Adrenal gland (tissue), 12 donors: ENCODE data around the gene DGLUCY. TPM values are rescaled to one million over a fixed set of nuclear protein-coding genes. Genes with fewer than 3 reads are reported as not detected.

ENCODE experiments used
- DNase-seq, 7 donors: peaks; one replicate each; pipeline ENCODE4 v3.0.0-alpha.2; 2019 to 2020
- H3K27ac ChIP-seq, 5 donors: fragments of 200-600 bp; sonication (generic) in 4 of 5; 1 replicate in 3 of 5; 2 replicates in 2 of 5; pipeline versions ENCODE4 v1.5.1 to v1.8.0; 2016 to 2020; ENCODE audit warnings: mild to moderate bottlenecking in 1 of 5
- H3K27me3 ChIP-seq: fragments of 200-600 bp; 2 replicates; pipeline ENCODE4 v1.8.0; 2021
- H3K36me3 ChIP-seq, 2 donors: fragments of 200-600 bp; replicated peaks in 1 of 2; 1 replicate in 1 of 2; 2 replicates in 1 of 2; pipeline versions ENCODE4 v1.5.1 to v1.8.0; 2018 to 2022
- H3K4me1 ChIP-seq, 2 donors: fragments of 200-600 bp; replicated peaks in 1 of 2; 1 replicate in 1 of 2; 2 replicates in 1 of 2; pipeline versions ENCODE4 v1.5.1 to v1.8.0; 2018 to 2021
- H3K4me3 ChIP-seq, 4 donors: fragments of 200-600 bp; sonication (generic) in 3 of 4; one replicate each; pipeline ENCODE4 v1.5.1; 2016 to 2018
- H3K9me3 ChIP-seq, 3 donors: fragments of 200-600 bp; sonication (generic) in 1 of 3; replicated peaks in 1 of 3; 1 replicate in 2 of 3; 2 replicates in 1 of 3; pipeline versions ENCODE4 v1.5.1 to v1.8.0; 2016 to 2021
- POLR2A ChIP-seq, 2 donors: fragments of 450-650 bp; IDR thresholded peaks; one replicate each; pipeline ENCODE4 v1.6.1; 2017; ENCODE audit warnings: antibody characterized with exemption in 2 of 2, mild to moderate bottlenecking in 2 of 2, moderate library complexity in 1 of 2
- WGBS, 4 donors: extraction: QIAGEN DNeasy Blood & Tissue Kit in 2 of 4; methylation state at CpG; one replicate each; pipeline versions ENCODE4 v1.1.5 to v1.1.7; 2013 to 2017; 5-methylcytosine and 5-hydroxymethylcytosine counted together
- intact Hi-C, 2 donors: fragments of 100-400 bp; cut with DNase I; formaldehyde crosslinking; loops; one replicate each; pipeline versions ENCODE4 v1.14.1 to v1.15.0; 2022 to 2023
- polyA plus RNA-seq, 3 donors: library from polyadenylated mRNA; stranded (reverse); fragments of 200-250 nt in 2 of 3; fragments of 350-450 nt in 1 of 3; fragmentation: Illumina TruSeq in 1 of 3; extraction: RNeasy Lipid Tissue Mini Kit (QIAGEN cat#74804) in 1 of 3; gene quantifications; one replicate each; pipeline ENCODE4 v1.2.3, GENCODE V29; 2013 to 2014
- total RNA-seq, 9 donors: library from RNA; depleted of rRNA in 4 of 9; stranded (reverse); fragments of >200 nt in 4 of 9; fragments of 120-200 nt in 1 of 9; fragmentation: NEBNext Ultra II Directional in 1 of 9; extraction: Animal tissue kit (Norgen Biotek cat#: 25700) in 1 of 9; gene quantifications; one replicate each; pipeline versions ENCODE4 v1.1.0 to v1.2.4, GENCODE V29; 2013 to 2023
- TF ChIP-seq, protein P1 (sequence below), 6 experiments: fragments of 450-650 bp in 4 of 6; fragments of 200-600 bp in 2 of 6; sonication (generic) in 1 of 6; IDR thresholded peaks; 1 replicate in 5 of 6; 2 replicates in 1 of 6; pipeline versions ENCODE4 v1.5.1 to v1.8.0; 2016 to 2021; ENCODE audit warnings: antibody characterized with exemption in 6 of 6, mild to moderate bottlenecking in 2 of 6, moderate library complexity in 1 of 6
- donor health status: healthy with polysubstance abuse.
- donor health status: Bipolar disorder and iron deficiency.
- donor health status: DM: yes; HTN: yes; CAD: no.
- donor health status: DM: no; HTN: no; CAD: no.
- donor health status: DM: no; HTN: no; CAD: no.
- donor health status: DM: yes; HTN: yes; CAD: no.

The DGLUCY gene
- total and polyA plus RNA-seq, 12 donors: 48.9 to 93.4 (median 70.9) TPM

DNA sequence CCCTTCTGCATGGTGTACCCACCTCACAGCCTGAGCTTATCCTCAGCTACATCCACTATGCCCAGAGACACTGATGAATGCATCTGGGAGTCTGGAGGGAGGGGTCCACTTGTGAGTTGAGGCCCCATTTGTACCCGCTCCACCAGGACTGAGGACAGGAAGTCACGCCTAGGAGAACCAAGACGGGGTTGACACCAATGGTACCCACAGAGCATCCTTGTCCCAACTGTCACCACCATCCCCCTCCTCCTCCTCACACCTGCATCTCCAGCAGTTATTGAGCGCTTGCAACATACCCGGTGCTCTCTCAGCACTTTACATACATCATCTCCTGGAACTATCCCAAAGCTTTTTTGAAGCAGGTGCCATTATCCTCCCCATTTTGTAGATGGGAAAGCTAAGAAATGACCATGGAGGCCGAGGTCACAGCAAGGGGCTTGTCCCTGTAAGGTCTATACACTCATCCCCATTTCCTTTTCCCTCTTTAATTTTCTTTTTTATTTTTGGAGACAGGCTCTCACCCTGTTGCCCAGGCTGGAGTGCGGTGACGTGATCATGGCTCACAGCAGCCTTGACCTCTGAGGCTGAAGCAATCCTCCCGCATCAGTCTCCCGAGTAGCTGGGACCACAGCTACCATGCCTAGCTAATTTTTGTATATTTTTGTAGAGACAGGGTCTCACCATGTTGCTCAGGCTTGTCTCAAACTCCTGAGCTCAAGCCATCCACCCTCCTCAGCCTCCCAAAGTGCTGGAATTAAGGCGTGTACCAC, 31.7 kb downstream of the DGLUCY start:
- TF ChIP-seq POLR2A (IDR thresholded peaks at IDR 0.05): no peak
- TF ChIP-seq, protein P1, sequence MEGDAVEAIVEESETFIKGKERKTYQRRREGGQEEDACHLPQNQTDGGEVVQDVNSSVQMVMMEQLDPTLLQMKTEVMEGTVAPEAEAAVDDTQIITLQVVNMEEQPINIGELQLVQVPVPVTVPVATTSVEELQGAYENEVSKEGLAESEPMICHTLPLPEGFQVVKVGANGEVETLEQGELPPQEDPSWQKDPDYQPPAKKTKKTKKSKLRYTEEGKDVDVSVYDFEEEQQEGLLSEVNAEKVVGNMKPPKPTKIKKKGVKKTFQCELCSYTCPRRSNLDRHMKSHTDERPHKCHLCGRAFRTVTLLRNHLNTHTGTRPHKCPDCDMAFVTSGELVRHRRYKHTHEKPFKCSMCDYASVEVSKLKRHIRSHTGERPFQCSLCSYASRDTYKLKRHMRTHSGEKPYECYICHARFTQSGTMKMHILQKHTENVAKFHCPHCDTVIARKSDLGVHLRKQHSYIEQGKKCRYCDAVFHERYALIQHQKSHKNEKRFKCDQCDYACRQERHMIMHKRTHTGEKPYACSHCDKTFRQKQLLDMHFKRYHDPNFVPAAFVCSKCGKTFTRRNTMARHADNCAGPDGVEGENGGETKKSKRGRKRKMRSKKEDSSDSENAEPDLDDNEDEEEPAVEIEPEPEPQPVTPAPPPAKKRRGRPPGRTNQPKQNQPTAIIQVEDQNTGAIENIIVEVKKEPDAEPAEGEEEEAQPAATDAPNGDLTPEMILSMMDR (IDR thresholded peaks at IDR 0.05): no peak
- intact Hi-C loops: no loop called here
- DNase-seq: peak in 6 of 7 donors; percentile 31 to 64 (median 59)
- peaks cover 8% of the 10 kb centered on the region in 2 donors for H3K4me1 ChIP-seq
- 62 to 76% (median 73%) methylated on average over 11 of the region's 11 CpGs for WGBS, 4 donors
- no peaks in the 10 kb centered on the region for H3K27me3 ChIP-seq
- H3K9me3 ChIP-seq: no peaks in the 10 kb centered on the region
- peaks cover 0 to 22% of the 10 kb centered on the region in 2 donors for H3K36me3 ChIP-seq
- no peak overlapping the region for H3K4me3 ChIP-seq
- peak overlapping the region in 1 of 5 donors; percentile 13 for H3K27ac ChIP-seq

DNA sequence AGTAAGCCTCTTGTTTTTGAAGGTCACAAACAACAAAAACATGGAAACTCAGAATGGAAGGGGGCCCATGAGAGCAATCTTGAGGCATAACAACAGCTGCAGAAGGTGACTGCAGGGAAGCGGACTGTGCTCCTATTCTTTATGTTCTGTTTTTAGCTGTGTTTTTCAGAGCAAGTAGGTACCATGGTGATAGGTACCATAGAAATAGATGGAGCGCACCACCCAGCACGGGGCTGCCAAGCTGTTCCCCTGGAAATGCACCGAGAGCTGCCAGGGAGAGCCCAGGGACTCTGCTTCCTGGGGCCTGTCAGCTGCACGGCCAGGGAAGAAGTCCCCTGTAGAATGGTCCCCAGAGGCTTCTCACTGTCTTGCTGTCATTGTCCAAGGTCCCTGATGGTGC, 32.8 kb downstream of the DGLUCY start:
- WGBS, 4 donors: 88 to 95% (median 91%) methylated on average over 5 of the region's 5 CpGs
- intact Hi-C loops: no loop called here
- Histone ChIP-seq H3K9me3 (no peaks in the 10 kb centered on the region), H3K4me1 (peaks cover 8% of the 10 kb centered on the region in 2 donors), H3K27ac (no peak overlapping the region), H3K27me3 (no peaks in the 10 kb centered on the region), H3K4me3 (no peak overlapping the region), H3K36me3 (peaks cover 0 to 22% of the 10 kb centered on the region in 2 donors)
- DNase-seq: no peak
- TF ChIP-seq POLR2A (IDR thresholded peaks at IDR 0.05): no peak
- TF ChIP-seq, protein P1 (IDR thresholded peaks at IDR 0.05): no peak

DNA sequence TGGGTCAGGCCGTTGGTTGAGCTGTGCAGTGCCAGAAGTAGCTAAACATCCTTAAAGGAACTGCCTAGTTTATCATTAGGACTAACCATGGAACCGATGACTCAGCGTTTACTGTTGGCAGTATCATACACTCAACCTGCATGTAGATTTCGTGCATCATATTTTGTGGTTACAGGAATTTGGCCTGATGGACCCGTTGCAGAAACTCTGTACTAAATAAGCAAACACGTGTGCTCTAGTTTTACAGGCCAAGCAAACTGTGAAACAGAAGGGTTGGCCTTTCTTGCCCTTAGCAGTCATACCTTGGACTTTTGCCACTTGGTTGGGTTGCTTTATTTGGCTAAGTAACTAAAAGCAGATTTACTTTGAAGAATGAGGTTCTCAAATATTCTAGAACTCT, 35.6 kb downstream of the DGLUCY start:
- DNase-seq: peak in 6 of 7 donors; percentile 49 to 83 (median 70)
- no peak overlapping the region for H3K4me3 ChIP-seq
- WGBS, 4 donors: 20 to 44% (median 25%) methylated on average over 6 of the region's 6 CpGs
- intact Hi-C loops: no loop called here
- H3K27me3 ChIP-seq: no peaks in the 10 kb centered on the region
- H3K27ac ChIP-seq: peak overlapping the region in 2 of 5 donors; percentile 54 to 60
- TF ChIP-seq POLR2A (IDR thresholded peaks at IDR 0.05): no peak
- TF ChIP-seq, protein P1 (IDR thresholded peaks at IDR 0.05): no peak
- H3K9me3 ChIP-seq: no peaks in the 10 kb centered on the region
- H3K36me3 ChIP-seq: peaks cover 0 to 22% of the 10 kb centered on the region in 2 donors
- H3K4me1 ChIP-seq: peaks cover 8% of the 10 kb centered on the region in 2 donors

DNA sequence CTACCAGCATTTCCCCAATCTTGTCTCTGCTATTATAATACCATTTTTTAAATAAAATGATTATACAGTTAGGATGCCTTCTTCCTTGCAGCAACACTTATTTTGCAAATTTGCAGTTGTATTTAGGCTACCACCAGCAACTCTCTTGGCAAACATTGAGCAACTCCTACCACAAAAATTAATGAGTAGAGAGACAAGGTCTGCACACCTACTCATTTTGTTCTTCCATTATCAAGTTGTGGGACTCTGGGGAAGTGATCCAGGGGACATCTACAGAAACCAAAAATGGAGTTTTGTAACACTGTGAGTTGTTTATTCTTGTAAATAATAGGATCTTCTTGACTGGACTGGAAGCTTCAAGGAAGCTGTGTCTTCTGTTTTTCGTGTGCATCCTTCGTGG, 38.6 kb downstream of the DGLUCY start:
- intact Hi-C loops: no loop called here
- H3K27ac ChIP-seq: no peak overlapping the region
- H3K27me3 ChIP-seq: no peaks in the 10 kb centered on the region
- 76 to 84% (median 80%) methylated on average over 2 of the region's 2 CpGs for WGBS, 4 donors
- no peak for TF ChIP-seq POLR2A (IDR thresholded peaks at IDR 0.05)
- no peaks in the 10 kb centered on the region for H3K9me3 ChIP-seq
- no peak overlapping the region for H3K4me3 ChIP-seq
- peaks cover 0 to 7% of the 10 kb centered on the region in 2 donors for H3K36me3 ChIP-seq
- H3K4me1 ChIP-seq: peaks cover 9 to 19% of the 10 kb centered on the region in 2 donors
- DNase-seq: no peak
